ENCODE measurements around the gene HIVEP3.

The HIVEP3 gene

GRCh38 chr1:41608211-41608610 is 310.5 kb downstream of the HIVEP3 start:
- peak; percentile 82 for DNase-seq

DNA sequence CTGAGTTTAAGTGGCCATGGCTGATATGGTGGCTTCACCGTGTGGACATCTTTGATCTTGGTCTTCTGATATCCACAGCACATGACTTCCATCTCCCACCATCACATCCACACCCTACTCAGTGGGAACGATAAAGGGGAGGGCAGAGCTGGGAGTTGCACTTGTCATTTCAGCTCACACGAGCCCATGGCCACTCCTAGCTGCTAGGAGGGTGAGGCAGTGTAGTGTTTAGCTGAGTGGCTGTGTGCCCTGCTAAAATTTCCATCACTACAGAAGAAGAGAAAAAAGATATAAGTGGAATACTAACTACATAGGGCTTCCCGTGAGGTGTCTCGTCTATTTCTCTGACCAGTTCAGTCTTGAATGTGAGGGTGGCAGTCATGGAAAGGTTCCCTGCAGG is 310.9 kb downstream of the HIVEP3 start:
- no peak for DNase-seq

GRCh38 chr1:41599912-41600311 is 318.8 kb downstream of the HIVEP3 start:
- peak; percentile 47 for DNase-seq

DNA sequence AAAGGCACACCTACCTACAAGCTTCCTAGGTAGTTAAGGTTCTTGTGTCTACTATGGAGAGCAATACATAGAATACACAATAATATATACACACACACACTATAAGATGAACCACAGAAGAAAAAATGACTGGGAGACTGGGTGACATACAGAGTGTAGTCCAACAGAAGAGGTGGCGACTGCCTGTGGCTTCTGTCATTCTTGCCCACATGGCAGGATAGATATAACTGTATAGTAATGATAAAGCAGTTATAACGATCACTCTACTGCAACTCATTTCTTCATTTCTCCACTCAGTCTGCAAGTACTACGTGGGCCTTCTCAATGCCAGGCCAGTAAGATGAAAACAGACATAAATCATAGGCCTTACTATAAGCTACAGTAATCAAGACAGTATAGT is 320.4 kb downstream of the HIVEP3 start:
- DNase-seq: no peak

- no peak for DNase-seq
Measured at GRCh38 chr1:41592451-41593125, 326.1 kb downstream of the HIVEP3 start.

DNA sequence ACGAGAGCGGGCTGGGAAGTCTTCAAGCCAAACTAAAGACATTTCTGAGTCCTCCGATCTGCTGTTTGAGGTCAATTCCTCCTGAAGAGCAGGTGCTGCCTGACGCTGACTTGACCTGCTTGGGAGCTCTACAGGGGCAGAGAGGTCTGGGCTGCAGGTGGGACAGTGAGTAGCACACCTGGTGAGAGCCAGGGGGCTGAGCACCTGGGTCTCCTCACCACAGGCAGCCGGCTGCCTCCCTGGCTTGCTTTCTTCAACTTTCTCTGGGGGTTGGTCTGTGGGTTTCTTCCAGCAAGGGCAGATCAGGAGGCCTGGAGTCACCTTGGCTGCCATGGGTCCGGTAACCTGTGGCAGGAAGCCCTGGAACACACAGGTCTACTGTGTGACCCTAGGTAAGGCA is 326.8 kb downstream of the HIVEP3 start:
- DNase-seq: no peak

GRCh38 chr1:41590331-41590730 is 328.4 kb downstream of the HIVEP3 start:
- DNase-seq: no peak

- DNase-seq: no peak
Measured at GRCh38 chr1:41589395-41589794, 329.3 kb downstream of the HIVEP3 start.

GRCh38 chr1:41588334-41588875 is 330.3 kb downstream of the HIVEP3 start:
- no peak for DNase-seq

DNA sequence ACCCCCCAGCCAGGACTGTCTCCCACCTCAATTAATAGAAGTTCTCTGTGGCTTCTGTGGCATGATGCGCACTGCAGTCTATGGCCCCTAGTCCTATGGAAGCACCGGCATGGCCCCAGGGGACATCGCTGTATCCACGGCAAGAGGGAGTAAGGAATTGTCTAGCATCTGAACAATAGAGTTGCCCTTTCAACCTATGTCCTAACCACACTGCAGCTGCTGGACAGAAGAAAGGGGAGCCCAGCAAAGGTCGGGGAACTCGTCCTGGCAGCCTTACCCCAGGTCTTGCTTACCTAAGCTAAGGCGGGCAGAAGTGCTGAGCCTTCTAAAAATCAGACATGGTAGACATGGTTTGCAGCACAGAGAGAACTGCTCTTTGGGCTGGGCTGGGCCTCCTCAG is 330.9 kb downstream of the HIVEP3 start:
- no peak for DNase-seq

- no peak for DNase-seq
Measured at GRCh38 chr1:41586230-41586629, 332.5 kb downstream of the HIVEP3 start.

DNA sequence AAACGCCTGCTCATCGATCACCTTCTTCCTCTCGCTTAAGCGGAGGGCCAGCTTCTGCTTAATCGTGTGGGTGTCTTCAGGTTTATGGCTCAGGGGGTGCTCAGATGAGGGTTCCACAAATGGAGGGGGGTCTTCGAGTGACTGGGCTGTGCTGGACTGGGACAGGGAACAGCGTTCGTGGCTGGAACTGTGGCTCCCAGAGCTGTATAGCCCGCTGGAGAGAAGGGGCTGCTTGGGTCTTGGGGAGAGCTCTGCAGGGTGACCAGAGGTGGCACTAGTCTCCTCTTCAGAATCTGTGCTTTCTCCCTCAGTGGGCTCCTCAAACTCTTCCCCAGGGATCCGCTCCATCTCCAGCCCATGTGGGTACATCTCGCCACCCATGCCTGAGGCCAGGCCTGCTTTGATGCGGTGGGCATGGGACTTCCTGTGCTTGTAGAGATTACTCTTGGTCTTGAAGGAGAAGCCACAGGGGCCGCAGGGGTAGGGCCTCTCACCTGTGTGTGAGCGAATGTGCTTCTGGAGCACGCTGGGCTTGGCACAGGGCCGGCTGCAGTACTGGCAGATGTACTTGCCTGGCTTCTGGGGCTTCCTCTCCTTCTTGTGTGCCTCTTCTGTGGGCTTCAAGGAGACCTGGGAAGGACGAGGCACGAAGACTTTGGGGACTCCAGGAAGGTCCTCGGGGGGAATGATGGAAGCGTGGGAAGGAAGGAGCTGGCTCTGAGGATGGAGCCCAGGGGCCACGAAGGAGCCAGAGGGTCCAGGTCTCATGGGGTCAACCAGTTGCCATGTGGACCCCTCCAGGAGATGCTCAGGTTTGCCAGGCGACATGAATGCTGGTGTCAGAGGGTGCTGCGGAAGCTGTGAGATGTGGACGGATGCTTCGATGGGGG is 334.8 kb downstream of the HIVEP3 start:
- no peak for DNase-seq

GRCh38 chr1:41582851-41583657 is 335.7 kb downstream of the HIVEP3 start:
- DNase-seq: no peak

DNA sequence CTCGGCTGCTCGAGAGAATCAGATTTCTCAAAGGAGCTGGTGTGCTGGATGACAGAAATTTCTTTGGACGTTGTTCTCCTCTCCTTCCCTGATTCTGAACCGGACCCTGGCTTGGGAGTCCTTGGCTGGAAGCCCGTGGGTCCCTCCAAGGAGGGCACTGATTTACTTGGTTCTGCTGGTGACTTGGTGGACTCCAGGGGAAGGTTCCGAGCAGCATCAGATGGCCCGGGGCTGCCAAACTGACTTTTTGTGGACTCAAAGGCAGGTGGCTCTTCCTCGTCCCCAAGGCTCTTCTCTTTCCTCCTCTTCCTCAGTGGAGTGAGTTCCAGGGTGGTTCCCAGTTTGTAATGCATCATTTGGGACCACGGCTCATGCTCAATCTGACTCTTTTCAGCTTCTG is 336.4 kb downstream of the HIVEP3 start:
- no peak for DNase-seq

DNA sequence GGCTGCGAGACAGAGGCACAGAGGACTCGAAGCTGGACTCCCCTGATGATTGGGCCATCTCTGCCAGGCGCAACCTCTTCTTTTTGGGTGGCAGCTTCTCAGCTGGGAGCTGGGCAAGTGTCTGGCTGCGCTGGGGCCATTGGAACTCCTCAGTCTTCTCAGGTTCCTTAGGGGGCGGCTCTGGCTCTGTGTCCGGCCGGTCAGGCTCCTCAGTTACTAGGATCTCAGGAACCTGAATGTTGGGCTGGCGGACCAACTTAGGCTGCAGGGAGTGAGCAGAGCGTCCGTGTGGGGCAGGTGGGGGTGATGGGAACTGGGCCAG is 336.8 kb downstream of the HIVEP3 start:
- no peak for DNase-seq

- no peak for DNase-seq
Measured at GRCh38 chr1:41581216-41582003, 337.3 kb downstream of the HIVEP3 start.

- peak; percentile 21 for DNase-seq
Measured at GRCh38 chr1:41580520-41581172, 338.1 kb downstream of the HIVEP3 start.

- DNase-seq: no peak
Measured at GRCh38 chr1:41580021-41580420, 338.7 kb downstream of the HIVEP3 start.

- peak; percentile 32 for DNase-seq
Measured at GRCh38 chr1:41578712-41579335, 339.9 kb downstream of the HIVEP3 start.

DNA sequence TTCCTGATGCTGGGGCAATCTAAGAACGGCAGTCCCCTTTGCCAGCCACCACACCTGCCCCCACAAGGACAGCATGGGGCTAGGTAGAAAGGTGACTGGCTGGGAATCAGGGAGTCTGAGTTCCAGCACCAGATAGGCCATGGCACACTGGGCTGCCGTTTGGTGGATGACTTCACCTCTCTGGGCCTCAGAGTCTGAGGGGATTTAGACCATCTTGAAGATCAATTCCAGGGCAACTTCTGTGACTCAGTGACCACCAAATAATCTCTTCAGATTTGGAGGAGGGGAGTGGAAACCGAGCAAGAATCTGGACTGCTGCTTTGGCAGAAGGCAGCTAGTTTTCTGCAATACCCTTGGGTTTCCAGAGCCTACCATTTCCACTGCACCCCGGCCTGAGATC is 342.1 kb downstream of the HIVEP3 start:
- DNase-seq: peak; percentile 44

GRCh38 chr1:41576206-41576605 is 342.5 kb downstream of the HIVEP3 start:
- no peak for DNase-seq

Data from fibroblast of skin of back (primary cell).